ENCODE measurements around the gene STOM.

The STOM gene

GRCh38 chr9:121376214-121376830 is 6.3 kb upstream of the STOM start:
- no peak overlapping the region for H3K4me3 ChIP-seq (ENCODE audit: low read depth in 1 of 2, low read length in 2 of 2)
- ATAC-seq (ENCODE audit: insufficient read depth, low read depth) (no peak), DNase-seq (no peak)
- no peak for TF ChIP-seq EZH2 (IDR thresholded peaks at IDR 0.05; ENCODE audit: borderline replicate concordance, low read depth, low read length, severe bottlenecking)
- TF ChIP-seq CTCF (IDR thresholded peaks at IDR 0.05; ENCODE audit: borderline replicate concordance, extremely low read depth, low read length, poor library complexity, severe bottlenecking) = no peak
- H2AFZ ChIP-seq (ENCODE audit: low read depth, low read length) = no peak overlapping the region
- no peak overlapping the region for H3K27ac ChIP-seq (ENCODE audit: low read length)
- H3K36me3 ChIP-seq (ENCODE audit: insufficient read depth, low read length) = no peaks in the 10 kb centered on the region
- no peaks in the 10 kb centered on the region for H4K20me1 ChIP-seq (ENCODE audit: insufficient read depth, low read length)
- no peak overlapping the region for H3K4me2 ChIP-seq (ENCODE audit: insufficient read depth, low read length)
- H3K27me3 ChIP-seq (ENCODE audit: insufficient read depth, low read length, poor library complexity) = peaks cover 6% of the 10 kb centered on the region
- no peaks in the 10 kb centered on the region for H3K4me1 ChIP-seq (ENCODE audit: insufficient read depth, low read length)
- H3K9me3 ChIP-seq (ENCODE audit: insufficient read depth, low read length, severe bottlenecking) = no peaks in the 10 kb centered on the region
- H3K79me2 ChIP-seq (ENCODE audit: insufficient read depth, low read length) = no peaks in the 10 kb centered on the region
- no peak overlapping the region for H3K9ac ChIP-seq (ENCODE audit: low read depth, low read length)

GRCh38 chr9:121373011-121373729 is 3.1 kb upstream of the STOM start:
- H3K9ac ChIP-seq (ENCODE audit: low read depth, low read length) = no peak overlapping the region
- H4K20me1 ChIP-seq (ENCODE audit: insufficient read depth, low read length) = no peaks in the 10 kb centered on the region
- H3K9me3 ChIP-seq (ENCODE audit: insufficient read depth, low read length, severe bottlenecking) = no peaks in the 10 kb centered on the region
- peaks cover 6% of the 10 kb centered on the region for H3K27me3 ChIP-seq (ENCODE audit: insufficient read depth, low read length, poor library complexity)
- DNase-seq (no peak), ATAC-seq (ENCODE audit: insufficient read depth, low read depth) (no peak)
- H3K36me3 ChIP-seq (ENCODE audit: insufficient read depth, low read length) = no peaks in the 10 kb centered on the region
- no peaks in the 10 kb centered on the region for H3K79me2 ChIP-seq (ENCODE audit: insufficient read depth, low read length)
- no peak overlapping the region for H2AFZ ChIP-seq (ENCODE audit: low read depth, low read length)
- H3K4me2 ChIP-seq (ENCODE audit: insufficient read depth, low read length) = no peak overlapping the region
- no peaks in the 10 kb centered on the region for H3K4me1 ChIP-seq (ENCODE audit: insufficient read depth, low read length)
- H3K4me3 ChIP-seq (ENCODE audit: low read depth in 1 of 2, low read length in 2 of 2) = no peak overlapping the region
- no peak for TF ChIP-seq EZH2 (IDR thresholded peaks at IDR 0.05; ENCODE audit: borderline replicate concordance, low read depth, low read length, severe bottlenecking)
- TF ChIP-seq CTCF (IDR thresholded peaks at IDR 0.05; ENCODE audit: borderline replicate concordance, extremely low read depth, low read length, poor library complexity, severe bottlenecking) = no peak
- no peak overlapping the region for H3K27ac ChIP-seq (ENCODE audit: low read length)

GRCh38 chr9:121372239-121373010 is 2.4 kb upstream of the STOM start:
- H3K4me1 ChIP-seq (ENCODE audit: insufficient read depth, low read length) = no peaks in the 10 kb centered on the region
- no peaks in the 10 kb centered on the region for H3K9me3 ChIP-seq (ENCODE audit: insufficient read depth, low read length, severe bottlenecking)
- no peaks in the 10 kb centered on the region for H3K79me2 ChIP-seq (ENCODE audit: insufficient read depth, low read length)
- ATAC-seq (ENCODE audit: insufficient read depth, low read depth) = no peak
- DNase-seq = no peak
- no peaks in the 10 kb centered on the region for H4K20me1 ChIP-seq (ENCODE audit: insufficient read depth, low read length)
- no peak overlapping the region for H3K4me2 ChIP-seq (ENCODE audit: insufficient read depth, low read length)
- no peak overlapping the region for H3K27ac ChIP-seq (ENCODE audit: low read length)
- no peak overlapping the region for H3K9ac ChIP-seq (ENCODE audit: low read depth, low read length)
- no peaks in the 10 kb centered on the region for H3K36me3 ChIP-seq (ENCODE audit: insufficient read depth, low read length)
- no peak overlapping the region for H2AFZ ChIP-seq (ENCODE audit: low read depth, low read length)
- no peak for TF ChIP-seq EZH2 (IDR thresholded peaks at IDR 0.05; ENCODE audit: borderline replicate concordance, low read depth, low read length, severe bottlenecking)
- no peak for TF ChIP-seq CTCF (IDR thresholded peaks at IDR 0.05; ENCODE audit: borderline replicate concordance, extremely low read depth, low read length, poor library complexity, severe bottlenecking)
- peaks cover 6% of the 10 kb centered on the region for H3K27me3 ChIP-seq (ENCODE audit: insufficient read depth, low read length, poor library complexity)
- H3K4me3 ChIP-seq (ENCODE audit: low read depth in 1 of 2, low read length in 2 of 2) = no peak overlapping the region
